GM19025 (cell line): ENCODE measurements around the gene ARHGEF10L.

Experiments used
- ATAC-seq: cut with Tn5 transposase; IDR thresholded peaks from one replicate; pipeline ENCODE4 v1.9.1; 2021; ENCODE audit warnings: mild to moderate bottlenecking, low read depth, moderate library complexity; ENCODE audit not compliant: unreplicated experiment

Gene ARHGEF10L

GRCh38 chr1:17520473-17521319 is 18.8 kb upstream of the ARHGEF10L start:
- no peak for ATAC-seq

DNA sequence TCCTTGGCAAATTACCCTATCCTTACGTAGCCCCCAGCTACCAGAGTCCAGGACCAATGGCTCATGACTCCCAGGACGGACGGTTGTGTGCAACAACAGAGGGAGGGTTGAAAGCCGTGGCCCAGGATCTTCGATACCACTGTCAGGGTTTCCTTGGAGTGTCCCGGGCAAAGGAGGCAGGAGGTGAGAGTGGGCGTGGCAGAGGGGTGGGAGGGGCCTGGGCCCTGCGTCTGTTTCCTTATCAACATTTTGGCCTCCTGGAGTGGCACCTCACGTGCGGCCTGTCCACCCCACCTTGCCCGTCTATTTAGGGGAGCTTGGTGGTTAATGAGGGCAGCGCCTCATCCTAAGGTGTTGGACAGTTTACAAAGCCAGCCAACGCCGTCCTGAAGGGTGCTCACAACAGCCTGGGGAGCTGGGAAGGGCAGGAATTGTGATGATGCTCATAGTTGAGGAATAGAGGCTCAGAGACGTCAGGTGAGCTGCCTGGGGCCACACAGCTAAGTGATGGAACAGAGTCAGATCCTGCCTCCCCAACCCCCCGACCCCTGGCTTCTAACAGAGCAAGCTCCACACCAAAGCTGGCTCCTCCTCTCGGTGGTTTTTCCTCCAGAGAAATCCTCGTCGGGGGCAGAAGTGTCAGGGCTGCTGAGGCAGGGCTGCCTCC is 17.4 kb upstream of the ARHGEF10L start:
- ATAC-seq, result no peak

DNA sequence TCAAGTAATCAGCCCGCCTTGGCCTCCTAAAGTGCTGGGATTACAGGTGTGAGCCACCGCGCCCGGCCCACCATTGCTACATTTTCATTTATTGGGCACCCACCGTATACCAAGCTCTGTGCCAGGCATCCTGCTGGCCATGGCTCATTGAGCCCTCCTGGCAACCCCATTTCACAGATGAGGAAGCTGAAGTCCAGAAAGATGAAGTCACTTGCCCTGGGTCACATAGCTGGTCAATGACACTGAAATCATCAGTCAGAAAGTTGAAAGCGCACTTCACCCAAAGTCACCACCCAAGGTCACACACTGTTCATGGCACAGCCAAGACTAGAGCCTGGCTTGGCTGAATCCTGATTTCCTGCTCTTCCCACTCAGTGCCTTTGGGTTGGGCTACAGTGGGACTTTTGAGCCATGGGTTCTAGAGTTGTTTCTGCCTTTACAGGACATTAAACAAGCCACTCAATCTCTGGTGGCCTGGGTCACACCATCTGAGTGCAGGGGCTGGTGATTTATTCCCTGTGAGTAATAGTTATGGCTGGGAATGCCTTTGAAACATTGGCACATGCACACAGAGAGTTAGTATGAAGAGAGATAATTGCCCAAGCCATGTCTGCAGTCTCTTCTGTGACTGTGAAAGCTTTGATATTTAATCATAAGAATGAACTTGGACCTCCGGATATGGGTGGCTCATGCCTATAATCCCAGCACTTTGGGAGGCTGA is 16.0 kb upstream of the ARHGEF10L start:
- ATAC-seq, result no peak

DNA sequence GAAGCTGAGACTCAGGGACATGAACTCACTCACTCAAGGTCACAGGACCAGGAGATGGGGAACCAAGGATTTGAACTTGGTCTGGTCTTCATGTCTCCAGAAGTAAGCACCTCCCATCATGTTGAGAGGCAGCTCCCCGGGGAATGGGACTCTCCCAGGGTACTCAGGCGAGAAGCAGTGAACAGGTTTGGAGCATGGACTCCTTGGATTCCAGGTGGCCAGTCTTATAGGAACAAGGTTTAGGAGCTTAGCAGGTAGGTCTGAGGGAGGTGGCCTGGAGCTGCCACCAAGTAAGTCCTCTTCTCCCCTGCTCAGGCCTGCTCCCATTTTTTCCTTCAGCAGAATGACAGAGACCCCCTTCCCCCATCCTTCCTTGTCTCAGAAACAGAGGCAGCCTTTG is 14.9 kb upstream of the ARHGEF10L start:
- no peak for ATAC-seq

DNA sequence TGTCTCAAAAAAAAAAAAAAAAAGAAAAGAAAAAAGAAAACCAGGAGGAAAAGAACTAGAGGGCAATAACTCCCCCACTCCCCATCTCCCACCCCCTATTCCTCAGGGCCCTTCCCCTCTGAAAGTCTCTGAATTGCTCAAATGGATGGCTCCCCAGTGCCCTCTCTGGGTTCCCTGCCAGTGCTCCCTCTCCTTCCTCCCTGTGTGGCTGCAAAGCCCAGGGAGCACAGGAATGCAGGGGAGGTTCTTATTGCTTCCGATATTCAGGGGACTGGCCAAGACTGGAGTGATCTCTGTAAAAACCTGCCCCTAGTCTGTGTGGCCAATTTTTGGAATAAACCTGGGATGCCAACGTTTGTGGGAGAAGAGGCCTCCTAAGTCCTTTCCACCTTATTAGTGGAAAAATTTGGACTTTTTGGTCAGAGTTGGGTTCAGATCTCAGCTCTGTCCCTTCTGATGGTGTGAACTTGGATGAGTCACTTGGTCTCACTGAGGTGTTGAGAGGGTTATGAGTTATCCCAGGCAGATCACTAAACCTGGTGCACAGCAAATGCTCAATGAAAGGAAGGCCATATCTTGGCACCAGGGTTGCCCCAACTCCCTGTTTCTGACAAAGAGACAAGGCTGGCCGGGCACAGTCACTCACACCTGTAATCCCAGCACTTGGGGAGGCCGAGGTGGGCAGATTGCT is 13.4 kb upstream of the ARHGEF10L start:
- ATAC-seq, result no peak

GRCh38 chr1:17527036-17527914 is 12.2 kb upstream of the ARHGEF10L start:
- no peak for ATAC-seq

GRCh38 chr1:17529381-17529780 is 10.1 kb upstream of the ARHGEF10L start:
- ATAC-seq, result no peak

GRCh38 chr1:17531343-17531681 is 8.2 kb upstream of the ARHGEF10L start:
- ATAC-seq, result no peak

DNA sequence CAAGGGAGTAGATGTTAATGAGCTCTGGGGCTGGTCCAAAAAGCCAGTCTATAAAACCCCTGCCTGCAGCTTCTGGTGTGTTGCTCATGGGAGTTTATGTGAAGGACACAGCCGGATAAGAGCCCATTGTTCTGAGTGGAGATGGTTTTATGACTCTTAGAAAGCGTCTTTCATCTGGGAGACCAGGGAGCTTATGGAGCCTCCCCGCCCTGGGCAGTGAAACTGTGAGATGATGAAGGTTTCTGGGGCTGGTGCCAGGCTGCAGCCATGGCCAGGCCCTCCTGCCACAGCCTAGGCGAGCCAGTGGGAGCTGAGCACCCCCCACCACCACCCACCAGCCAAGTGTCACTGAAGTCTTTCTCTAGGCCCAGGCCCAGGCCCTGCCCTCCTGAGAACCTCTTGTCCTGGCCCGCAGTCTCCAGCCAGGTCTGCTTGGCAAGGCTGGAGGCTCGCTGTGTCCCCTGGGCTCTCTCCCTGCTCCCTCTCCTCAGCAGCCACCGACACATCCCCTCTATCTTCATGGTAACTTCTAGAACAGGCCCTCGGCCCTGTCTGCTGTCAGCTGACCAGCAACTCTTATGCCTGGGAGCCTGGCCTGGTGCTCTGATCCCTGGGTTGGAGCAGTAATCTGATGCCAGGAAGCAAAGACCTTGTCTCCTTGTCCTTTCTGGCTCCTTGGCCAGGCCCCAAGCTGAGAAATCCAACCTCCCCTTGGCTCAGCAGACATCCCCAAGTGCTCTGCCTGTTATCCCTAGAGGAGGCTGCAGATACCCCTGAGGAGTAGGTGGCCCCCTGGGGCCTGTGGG is 7.6 kb upstream of the ARHGEF10L start:
- ATAC-seq, result no peak

GRCh38 chr1:17533201-17533600 is 6.3 kb upstream of the ARHGEF10L start:
- no peak for ATAC-seq

DNA sequence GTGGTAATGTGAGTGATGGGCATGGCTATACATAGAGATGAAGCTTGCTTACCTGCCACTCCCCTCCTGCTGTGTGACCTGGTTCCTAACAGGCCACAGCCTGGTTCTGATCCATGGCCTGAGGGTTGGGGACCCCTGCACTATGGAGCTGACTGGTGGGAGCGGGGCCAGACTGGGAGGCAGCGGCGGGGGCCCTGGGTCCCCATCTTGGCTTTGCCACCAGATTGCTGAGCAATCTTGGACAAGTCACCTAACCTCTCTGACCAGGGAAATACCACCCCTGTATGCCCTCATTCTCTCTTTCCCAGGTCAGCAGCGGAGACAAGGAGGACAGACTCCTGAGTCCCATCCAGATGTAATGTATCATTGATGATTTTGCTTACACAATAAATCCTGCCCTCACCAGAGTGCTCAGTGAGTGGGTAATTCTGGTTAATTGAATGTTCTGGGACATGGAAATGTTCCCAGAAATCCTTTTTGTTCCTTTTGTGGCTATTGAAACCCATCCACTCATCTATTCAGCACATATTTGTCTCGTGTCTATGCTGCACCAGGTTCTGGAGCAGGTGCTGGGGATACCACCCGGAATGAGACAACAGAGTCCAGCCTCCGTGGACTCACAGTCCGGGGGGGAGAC is 4.1 kb upstream of the ARHGEF10L start:
- no peak for ATAC-seq

GRCh38 chr1:17538010-17538409 is 1.5 kb upstream of the ARHGEF10L start:
- ATAC-seq, result no peak

DNA sequence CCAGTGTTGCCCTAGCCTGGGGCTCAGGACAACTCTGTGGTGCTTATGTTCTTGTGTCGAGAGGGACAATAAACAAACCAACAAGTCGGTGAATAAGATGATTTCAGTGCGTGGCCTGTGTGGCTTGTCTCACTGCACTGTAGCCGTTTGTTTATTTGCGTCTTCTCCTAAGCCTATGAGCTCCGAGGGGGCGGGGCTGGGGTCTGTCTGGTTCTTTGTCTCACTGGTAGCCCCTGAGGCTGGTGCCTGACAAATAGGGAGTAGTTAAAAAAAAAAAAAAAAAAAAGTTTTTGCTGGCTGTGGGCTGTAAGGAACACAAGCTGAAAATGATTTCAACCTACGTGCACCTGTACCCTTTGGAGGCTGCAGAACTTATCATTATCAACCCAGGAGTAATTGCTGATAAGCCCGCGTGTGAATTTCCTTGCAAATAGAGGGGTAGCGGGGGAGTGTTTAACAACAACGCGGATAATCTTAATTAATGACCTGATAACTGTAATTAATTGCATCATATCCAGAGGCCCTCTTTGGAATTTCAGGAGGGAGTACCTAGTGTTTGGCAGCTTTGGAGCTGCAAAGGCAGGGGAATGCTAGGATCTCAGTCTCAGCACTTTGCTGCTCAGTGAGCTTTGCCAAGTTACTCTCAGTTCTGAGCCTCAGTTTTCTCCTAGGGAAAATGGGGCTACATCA is 925 bp upstream of the ARHGEF10L start:
- ATAC-seq, result no peak

DNA sequence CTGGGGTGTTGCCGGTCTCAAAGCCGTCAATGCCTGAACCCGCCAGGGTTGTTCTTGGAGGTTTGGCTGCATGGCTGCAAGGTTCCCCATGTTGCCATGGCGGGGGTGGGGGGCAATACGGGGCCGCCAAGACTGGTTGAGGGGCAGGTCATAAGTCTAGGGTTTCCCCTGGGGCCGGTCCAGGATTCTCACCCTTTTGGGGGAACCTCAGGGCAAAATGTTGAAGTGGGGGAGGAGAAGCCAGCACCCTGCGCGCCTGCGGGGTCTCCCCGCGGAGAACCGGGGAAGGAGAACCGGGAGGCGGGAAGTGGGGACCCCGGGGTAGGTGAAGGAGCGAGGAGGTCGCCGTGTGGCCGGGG is 401 bp upstream of the ARHGEF10L start:
- ATAC-seq, result no peak

DNA sequence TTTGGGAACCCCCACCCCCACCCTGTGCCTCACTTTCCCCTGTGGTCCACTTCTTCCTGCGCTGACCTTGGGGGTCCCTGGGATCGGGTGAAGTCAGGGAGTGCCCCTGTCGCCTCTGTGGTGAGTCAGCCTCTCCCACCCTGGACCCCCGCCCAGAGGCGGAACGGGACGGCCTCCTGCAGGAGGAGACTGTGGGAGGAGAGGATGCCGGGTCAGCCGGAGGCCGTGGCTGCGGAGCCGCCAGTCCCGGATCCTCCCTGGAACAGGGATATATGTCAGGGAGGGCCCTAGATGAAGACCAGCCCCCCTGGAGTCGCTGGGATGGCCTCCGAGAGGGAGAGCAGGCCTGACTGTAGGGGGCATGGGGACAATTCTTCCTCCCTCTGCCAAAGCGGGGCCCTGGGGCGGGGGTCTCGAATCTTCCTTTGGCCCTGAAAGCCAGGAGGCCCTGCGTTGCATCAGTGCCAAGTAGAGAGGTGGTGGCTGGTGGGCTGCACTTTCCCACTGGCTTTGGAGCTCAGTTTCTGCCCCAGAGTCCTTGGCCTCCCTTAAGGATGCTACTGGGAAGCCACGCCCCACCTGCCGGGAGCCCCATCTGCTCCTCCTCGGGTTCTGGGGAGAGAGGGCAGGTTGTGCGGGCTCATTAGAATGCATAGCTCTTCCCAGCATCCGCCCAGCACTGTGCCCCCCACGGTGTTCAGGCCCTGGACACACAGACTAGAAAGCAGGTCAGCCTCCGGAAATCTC is 930 bp downstream of the ARHGEF10L start:
- ATAC-seq, result no peak

GRCh38 chr1:17542645-17543044 is 3.1 kb downstream of the ARHGEF10L start:
- no peak for ATAC-seq

GRCh38 chr1:17544776-17545350 is 5.4 kb downstream of the ARHGEF10L start:
- no peak for ATAC-seq
